GM19397 (cell line): ENCODE data around the gene DYNC1I1.
A peak's percentile ranks its signal among the peaks of the same experiment; 100 is the strongest.

Experiments used
- ATAC-seq: cut with Tn5 transposase; IDR thresholded peaks from one replicate; pipeline ENCODE4 v1.9.1; 2021; ENCODE audit warnings: mild to moderate bottlenecking, moderate library complexity; ENCODE audit not compliant: unreplicated experiment

Gene DYNC1I1

DNA sequence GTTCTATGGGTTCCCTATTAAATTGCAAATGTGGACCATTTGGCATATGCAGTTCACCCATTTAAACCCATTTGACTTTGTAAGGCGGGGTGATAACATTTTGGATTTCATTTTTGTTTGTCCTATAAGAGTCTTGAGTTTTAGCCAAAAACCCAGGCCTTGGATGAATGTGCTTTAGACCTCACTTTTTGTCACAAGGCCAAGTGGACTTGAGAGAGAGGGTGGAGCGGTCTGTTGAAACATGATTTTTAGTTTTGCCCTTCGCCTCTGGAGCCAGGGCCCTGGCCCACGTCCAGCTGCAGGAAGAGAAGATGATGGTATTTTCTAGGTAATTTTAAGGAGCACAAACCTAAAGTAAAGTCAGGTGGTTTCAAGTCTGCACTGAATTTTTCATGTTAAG is 289.5 kb downstream of the DYNC1I1 start:
- ATAC-seq: no peak

DNA sequence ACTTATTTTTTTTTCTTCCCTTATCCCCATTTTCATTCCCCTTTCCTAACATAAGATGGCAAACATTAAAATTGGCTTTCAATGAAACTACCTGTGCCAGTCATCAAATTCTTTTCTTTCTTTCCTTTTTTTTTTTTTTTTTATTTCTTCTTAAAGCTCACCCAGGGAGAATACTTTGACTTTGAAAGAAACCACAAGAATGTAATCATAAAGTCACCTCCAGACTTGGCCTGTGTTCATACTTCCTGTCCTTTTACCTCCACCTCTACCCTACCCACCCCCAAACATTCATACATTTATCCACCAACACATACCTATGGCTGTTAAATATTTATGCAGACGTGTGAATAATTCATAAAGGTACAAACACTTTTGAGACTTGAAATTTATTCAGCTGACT is 295.0 kb downstream of the DYNC1I1 start:
- ATAC-seq: no peak

- no peak for ATAC-seq
These were observed 297.0 kb downstream of the DYNC1I1 start for GRCh38 chr7:96069401-96069800.

DNA sequence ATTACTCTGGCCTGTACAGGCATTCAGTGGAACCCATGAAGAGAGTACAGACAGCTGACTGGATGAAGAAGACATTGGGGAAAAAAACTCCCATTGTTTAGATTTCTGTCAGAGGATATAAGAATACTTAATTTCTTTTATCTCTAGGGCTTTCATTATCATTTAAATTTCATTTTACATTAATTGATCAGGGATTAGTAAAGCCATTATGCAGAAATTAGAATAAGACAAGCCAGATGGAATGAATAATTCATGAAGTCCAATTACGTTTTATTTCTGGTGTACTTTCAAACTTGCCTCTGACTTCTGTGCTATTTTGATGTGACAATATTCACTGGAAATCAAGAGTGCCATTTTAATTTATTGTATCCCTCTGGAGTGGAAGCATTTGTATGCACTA is 302.5 kb downstream of the DYNC1I1 start:
- no peak for ATAC-seq

DNA sequence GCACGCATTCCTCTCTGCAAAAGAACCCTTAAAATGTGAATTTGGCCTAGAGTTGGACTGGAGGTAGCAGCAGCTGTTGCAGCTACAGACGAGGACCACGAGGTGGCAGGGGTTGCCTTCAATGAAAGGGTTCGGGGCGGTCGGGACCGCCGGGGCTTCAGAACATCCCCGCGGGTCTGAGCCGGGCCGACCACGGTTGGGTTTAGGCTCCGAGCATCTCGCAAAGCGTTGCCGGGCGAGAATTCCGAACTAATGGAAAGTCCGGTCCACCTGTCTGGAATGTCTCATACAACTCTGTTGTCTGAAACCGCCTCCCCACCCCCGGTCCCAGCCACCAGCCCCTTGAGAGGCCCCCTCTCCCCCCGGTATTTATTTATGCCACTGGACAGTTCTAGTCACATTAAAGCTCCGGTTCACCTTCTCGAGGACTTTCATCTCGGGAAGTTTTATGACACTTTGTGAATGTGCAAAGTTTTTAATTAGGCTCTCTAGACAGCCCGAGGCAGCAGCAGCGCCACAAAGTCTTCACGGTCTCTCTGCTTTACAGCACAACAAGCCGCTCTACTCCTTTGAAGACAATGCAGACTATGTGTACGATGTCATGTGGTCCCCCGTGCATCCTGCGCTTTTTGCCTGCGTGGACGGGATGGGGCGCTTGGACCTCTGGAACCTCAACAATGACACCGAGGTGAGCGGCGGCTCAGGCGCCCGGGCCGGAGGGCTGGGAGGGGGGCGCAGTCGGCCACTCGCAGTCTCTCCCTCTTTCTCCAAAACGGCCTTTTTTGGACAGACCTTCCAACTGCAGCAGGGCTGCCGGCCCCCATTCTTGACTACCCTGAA is 303.4 kb downstream of the DYNC1I1 start:
- peak; percentile 92 for ATAC-seq

GRCh38 chr7:96076350-96076707 is 304.0 kb downstream of the DYNC1I1 start:
- no peak for ATAC-seq

DNA sequence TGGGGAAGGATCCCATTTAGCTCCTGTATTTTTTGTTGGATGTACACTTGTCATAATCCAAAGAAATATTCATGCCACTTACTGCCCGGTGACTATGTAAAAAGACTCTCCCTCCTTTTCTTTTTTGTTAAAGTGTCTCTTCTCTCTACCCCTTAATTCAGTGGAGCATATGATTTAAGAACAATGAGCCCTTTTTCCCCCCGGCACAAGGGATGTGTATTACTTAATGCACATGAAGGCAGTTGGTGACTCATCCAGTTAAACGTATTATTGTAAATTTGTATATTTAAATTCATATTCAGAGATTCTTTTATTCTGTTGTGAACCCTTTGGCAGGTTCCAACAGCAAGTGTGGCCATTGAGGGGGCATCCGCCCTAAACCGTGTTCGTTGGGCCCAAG is 307.7 kb downstream of the DYNC1I1 start:
- ATAC-seq: no peak

GRCh38 chr7:96084881-96085553 is 312.7 kb downstream of the DYNC1I1 start:
- ATAC-seq: no peak

DNA sequence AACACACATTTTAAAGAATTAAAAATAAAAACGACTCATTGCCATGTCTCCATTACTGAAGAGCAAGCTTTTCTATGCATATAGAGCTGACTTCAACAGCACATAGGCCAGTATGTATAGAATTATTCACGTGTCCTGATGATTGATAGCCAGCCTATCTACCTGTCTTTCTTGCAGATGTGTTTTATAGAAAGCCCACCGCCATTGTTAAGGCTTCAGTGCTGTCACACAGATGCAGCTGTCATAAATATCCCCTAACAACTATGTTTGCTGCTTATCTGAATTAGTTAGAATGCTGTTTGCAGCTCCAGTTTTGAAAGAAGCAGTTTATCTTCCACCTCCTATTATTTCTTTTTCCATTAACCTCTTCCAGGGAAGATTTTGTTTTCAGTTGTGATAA is 313.6 kb downstream of the DYNC1I1 start:
- no peak for ATAC-seq

GRCh38 chr7:96088579-96088978 is 316.2 kb downstream of the DYNC1I1 start:
- ATAC-seq: no peak

- no peak for ATAC-seq
These were observed 317.2 kb downstream of the DYNC1I1 start for GRCh38 chr7:96089511-96089910.

DNA sequence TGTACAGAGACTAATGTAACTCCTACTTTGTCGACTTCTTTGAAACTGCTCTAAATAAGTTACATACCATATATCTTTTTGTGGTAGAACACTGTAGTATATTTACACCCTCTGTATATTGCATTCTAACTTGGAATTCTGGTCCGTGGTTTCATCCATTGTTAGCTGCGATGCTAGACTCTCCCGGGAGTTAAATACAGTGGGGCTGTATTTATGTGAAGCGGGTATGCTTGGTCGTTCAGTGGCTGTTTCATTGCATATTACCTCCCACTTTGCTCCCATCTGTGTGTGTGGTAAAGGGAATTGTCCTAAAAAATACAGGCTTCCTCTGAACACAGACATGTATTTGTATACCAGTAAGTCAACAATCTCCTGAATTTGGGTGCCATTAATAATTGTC is 318.4 kb downstream of the DYNC1I1 start:
- no peak for ATAC-seq

- no peak for ATAC-seq
These were observed 321.1 kb downstream of the DYNC1I1 start for GRCh38 chr7:96093435-96093834.

GRCh38 chr7:96097835-96098234 is 325.5 kb downstream of the DYNC1I1 start:
- ATAC-seq: no peak

- ATAC-seq: no peak
These were observed 328.4 kb downstream of the DYNC1I1 start for GRCh38 chr7:96100737-96101136.

- no peak for ATAC-seq
These were observed 329.9 kb downstream of the DYNC1I1 start for GRCh38 chr7:96102096-96102811.

DNA sequence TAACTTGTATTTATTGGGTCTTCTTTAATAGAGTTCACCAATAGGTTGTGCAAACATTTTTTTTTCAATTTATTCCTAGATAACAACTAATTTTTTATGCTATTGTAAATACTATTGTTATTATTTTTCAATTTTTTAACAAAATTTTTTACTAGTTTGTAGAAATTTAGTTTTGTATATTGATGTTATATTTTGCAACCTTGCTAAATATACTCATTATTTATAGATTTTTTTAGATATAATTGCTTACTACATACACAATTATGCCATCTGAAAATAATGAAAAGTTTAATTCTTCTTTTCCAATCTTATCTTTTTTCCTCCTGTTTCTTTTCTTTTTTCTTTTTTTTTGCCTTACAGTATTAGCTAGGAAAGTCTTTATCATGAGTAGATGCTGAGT is 332.6 kb downstream of the DYNC1I1 start:
- ATAC-seq: no peak

- ATAC-seq: no peak
These were observed 339.1 kb downstream of the DYNC1I1 start for GRCh38 chr7:96111405-96111804.

GRCh38 chr7:96114190-96114589 is 341.8 kb downstream of the DYNC1I1 start:
- ATAC-seq: no peak

DNA sequence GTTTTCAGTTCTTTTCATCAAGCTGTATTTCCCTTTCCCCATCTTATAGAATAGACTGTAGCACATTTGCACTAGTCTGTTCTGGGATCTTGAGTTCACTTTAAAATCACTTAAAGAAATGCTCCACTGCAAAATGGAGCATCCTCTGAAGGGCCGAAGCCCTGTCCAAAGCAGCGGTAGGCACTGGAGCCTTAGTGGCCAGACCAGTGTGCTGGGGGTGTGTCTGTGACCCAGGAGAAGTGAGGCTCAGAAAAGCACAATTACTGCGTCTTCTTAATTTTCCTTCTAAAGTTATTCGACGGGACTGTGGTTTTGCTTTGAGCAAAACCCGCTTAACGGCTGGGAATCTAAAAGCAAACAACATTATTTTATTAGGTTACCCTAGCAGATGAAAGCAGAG is 343.8 kb downstream of the DYNC1I1 start:
- no peak for ATAC-seq

GRCh38 chr7:96118449-96119001 is 346.2 kb downstream of the DYNC1I1 start:
- ATAC-seq: no peak
